ENCODE results near the gene DUS2. TPM values are rescaled to one million over a fixed set of nuclear protein-coding genes. Genes with fewer than 3 reads are reported as not detected.

DUS2 gene
- total and polyA plus RNA-seq, 2 of the 8 experiments (the other 6 are each of a cell fraction or from before 2014, with no cell fraction given): 17.2 to 27.0 TPM

GRCh38 chr16:68087688-68088087 is 64.6 kb downstream of the DUS2 start (continued):
- TF ChIP-seq CTCF (IDR thresholded peaks at IDR 0.05; ENCODE audit: control extremely low read depth in 1 of 3, insufficient read depth in 1 of 3, low read depth in 1 of 3, low read length in 3 of 3): no peak
- no peak for TF ChIP-seq BACH1 (IDR thresholded peaks at IDR 0.05; ENCODE audit: low read length)

All from H1 (cell line).